HCT116 (cell line): Measurements from ENCODE around the gene CRACR2A. TPM values are rescaled to one million over a fixed set of nuclear protein-coding genes. Genes with fewer than 3 reads are reported as not detected.

Experiments
- ATAC-seq: fragments of 200-7000 bp; cut with Tn5 transposase; 2 replicates; pipeline ENCODE4 v1.9.1; 2020; ENCODE audit warnings: mild to moderate bottlenecking, moderate library complexity
- BruUV-seq: library from RNA; stranded (reverse); fragments of 400-500 nt; replicated peaks from 2 replicates; lab custom pipeline; 2021; lab: Mats Ljungman, UMichigan
- CTCF ChIA-PET: fragments of 300-600 bp; sonication (Branson Sonifier 250); formaldehyde crosslinking; loops from one replicate; lab custom pipeline; 2021; ENCODE audit warnings: antibody characterized with exemption; lab: Charles Lee
- POLR2A ChIA-PET: fragments of 300-600, 350-600 bp; sonication (Branson Sonifier 250); formaldehyde crosslinking; loops from one replicate; lab custom pipeline; 2021; ENCODE audit warnings: antibody characterized with exemption; lab: Charles Lee
- RAD21 ChIA-PET, 2 experiments: fragments of 300-600 bp; sonication (Branson Sonifier 250); formaldehyde crosslinking; loops; one replicate each; lab custom pipeline; 2023; ENCODE audit warnings: low total read pairs in 2 of 2; ENCODE audit not compliant: uncharacterized antibody in 2 of 2, unreplicated experiment in 2 of 2, low non-redundant PET in 1 of 2; lab: Charles Lee
- DNase-seq: peaks from one replicate; pipeline ENCODE4 v3.0.0-alpha.2; 2010; ENCODE audit warnings: low read depth, low spot score
- H2AFZ ChIP-seq: fragments of 200-600 bp; shearing (Covaris generic), sonication (generic); 2 replicates; pipeline ENCODE4 v1.6.1; 2017; ENCODE audit warnings: low read depth, mixed run types, mixed read lengths, antibody characterized with exemption, low read length; ENCODE audit not compliant: poor library complexity, severe bottlenecking
- H3K27ac ChIP-seq: 2 replicates; pipeline ENCODE4 v1.5.1; 2012; ENCODE audit warnings: low read depth, low read length
- H3K27me3 ChIP-seq: fragments of 200-600 bp; sonication (generic); 2 replicates; pipeline ENCODE4 v1.6.1; 2016; ENCODE audit warnings: mixed run types, low read length, mixed read lengths; ENCODE audit not compliant: insufficient read depth
- H3K36me3 ChIP-seq, 2 experiments: fragments of 200-500 bp in 1 of 2; fragments of 200-600 bp in 1 of 2; sonication (Bioruptor generic) in 1 of 2; sonication (generic) in 1 of 2; 2 replicates each; pipeline versions ENCODE4 v1.5.1 to v1.6.1; 2014 to 2016; ENCODE audit warnings: low read length in 2 of 2, inconsistent platforms in 1 of 2, mixed read lengths in 1 of 2, mixed run types in 1 of 2; ENCODE audit not compliant: insufficient read depth in 2 of 2, control insufficient read depth in 1 of 2
- H3K4me1 ChIP-seq, 2 experiments: fragments of 200-600 bp in 1 of 2; sonication (generic) in 1 of 2; 2 replicates each; pipeline versions ENCODE4 v1.5.1 to v1.6.1; 2012 to 2017; ENCODE audit warnings: low read length in 2 of 2, inconsistent platforms in 1 of 2, mild to moderate bottlenecking in 1 of 2, mixed read lengths in 1 of 2, mixed run types in 1 of 2, moderate library complexity in 1 of 2; ENCODE audit not compliant: insufficient read depth in 2 of 2, control insufficient read depth in 1 of 2
- H3K4me2 ChIP-seq: fragments of 200-600 bp; sonication (generic); 2 replicates; pipeline ENCODE4 v1.6.1; 2017; ENCODE audit warnings: mixed run types, low read length, mixed read lengths
- H3K4me3 ChIP-seq, 2 experiments: fragments of 200-600 bp in 1 of 2; sonication (generic) in 1 of 2; replicated peaks in 1 of 2; 2 replicates each; pipeline ENCODE4 v1.5.1; 2011 to 2016; ENCODE audit warnings: low read length in 2 of 2, control low read depth in 1 of 2, low read depth in 1 of 2, mild to moderate bottlenecking in 1 of 2, mixed read lengths in 1 of 2, mixed run types in 1 of 2
- H3K79me2 ChIP-seq: fragments of 200-600 bp; sonication (generic); 2 replicates; pipeline ENCODE4 v1.6.1; 2017; ENCODE audit warnings: mild to moderate bottlenecking, mixed run types, low read length, moderate library complexity, mixed read lengths; ENCODE audit not compliant: insufficient read depth
- H3K9ac ChIP-seq: fragments of 200-600 bp; sonication (generic); 2 replicates; pipeline ENCODE4 v1.6.1; 2016; ENCODE audit warnings: low read length, mixed read lengths
- H3K9me2 ChIP-seq: fragments of 200-600 bp; sonication (generic), shearing (Covaris generic); 2 replicates; pipeline ENCODE4 v1.6.1; 2017; ENCODE audit warnings: mixed run types, mild to moderate bottlenecking, moderate library complexity; ENCODE audit not compliant: insufficient read depth
- H3K9me3 ChIP-seq, 2 experiments: fragments of 200-500 bp in 1 of 2; fragments of 200-600 bp in 1 of 2; sonication (Bioruptor generic) in 1 of 2; sonication (generic) in 1 of 2; 2 replicates each; pipeline ENCODE4 v1.6.1; 2014 to 2017; ENCODE audit warnings: low read length in 2 of 2, mixed read lengths in 2 of 2, inconsistent platforms in 1 of 2, low read depth in 1 of 2, mild to moderate bottlenecking in 1 of 2, mixed run types in 1 of 2, moderate library complexity in 1 of 2; ENCODE audit not compliant: control insufficient read depth in 1 of 2, insufficient read depth in 1 of 2
- H4K20me1 ChIP-seq: fragments of 200-600 bp; sonication (generic), shearing (Covaris generic); 2 replicates; pipeline ENCODE4 v1.6.1; 2017; ENCODE audit warnings: mixed run types, mild to moderate bottlenecking, moderate library complexity; ENCODE audit not compliant: insufficient read depth
- EGR1 ChIP-seq: IDR thresholded peaks from 2 replicates; pipeline ENCODE4 v1.6.1; 2012; ENCODE audit warnings: low read depth
- ELF1 ChIP-seq: IDR thresholded peaks from 2 replicates; pipeline ENCODE4 v1.6.1; 2012; ENCODE audit warnings: low read depth, borderline replicate concordance
- POLR2A ChIP-seq: IDR thresholded peaks from 2 replicates; pipeline ENCODE4 v1.7.0; 2011; ENCODE audit warnings: borderline replicate concordance; ENCODE audit not compliant: insufficient read depth, insufficient read length; ENCODE audit errors: extremely low read depth
- POLR2AphosphoS5 ChIP-seq: IDR thresholded peaks from 2 replicates; pipeline ENCODE4 v1.6.1; 2011; ENCODE audit warnings: mild to moderate bottlenecking, low read depth, low read length, moderate library complexity
- SP1 ChIP-seq: IDR thresholded peaks from 2 replicates; pipeline ENCODE4 v1.6.1; 2012; ENCODE audit warnings: low read depth
- TCF7L2 ChIP-seq: IDR thresholded peaks from 2 replicates; pipeline ENCODE4 v1.7.0; 2011; ENCODE audit warnings: borderline replicate concordance, inconsistent platforms; ENCODE audit not compliant: insufficient read depth, insufficient read length; ENCODE audit errors: extremely low read depth
- YY1 ChIP-seq: IDR thresholded peaks from 2 replicates; pipeline ENCODE4 v1.6.1; 2011; ENCODE audit warnings: low read length, low read depth, moderate library complexity, mild to moderate bottlenecking; ENCODE audit not compliant: insufficient replicate concordance; ENCODE audit errors: extremely low read depth
- ZBTB33 ChIP-seq: IDR thresholded peaks from 2 replicates; pipeline ENCODE4 v1.6.1; 2011; ENCODE audit warnings: mild to moderate bottlenecking, low read length, moderate library complexity; ENCODE audit not compliant: insufficient replicate concordance; ENCODE audit errors: extremely low read depth
- ZFX ChIP-seq: fragments of 450-650 bp; IDR thresholded peaks from 2 replicates; pipeline ENCODE4 v1.6.1; 2017
- ZNF274 ChIP-seq: fragments of 200-500 bp; sonication (Bioruptor generic); IDR thresholded peaks from 2 replicates; pipeline ENCODE4 v1.6.1; 2014; ENCODE audit warnings: mild to moderate bottlenecking, low read depth, low read length, inconsistent platforms
- intact Hi-C: fragments of 100-400 bp; cut with micrococcal nuclease; formaldehyde crosslinking; loops from 2 replicates; pipeline ENCODE4 v1.10.0; 2022
- total RNA-seq: library from RNA; stranded (reverse); gene quantifications from one replicate; pipeline ENCODE4 v1.2.1, GENCODE V29; 2021; ENCODE audit not compliant: unreplicated experiment
- TF ChIP-seq, protein P1 (sequence below): IDR thresholded peaks from 2 replicates; pipeline ENCODE4 v1.6.1; 2012
- TF ChIP-seq, protein P2 (sequence below): IDR thresholded peaks from 2 replicates; pipeline ENCODE4 v1.6.1; 2012; ENCODE audit warnings: low read depth

Gene CRACR2A
- total RNA-seq, 1 experiment from 2014 or later = 18.4 TPM

DNA sequence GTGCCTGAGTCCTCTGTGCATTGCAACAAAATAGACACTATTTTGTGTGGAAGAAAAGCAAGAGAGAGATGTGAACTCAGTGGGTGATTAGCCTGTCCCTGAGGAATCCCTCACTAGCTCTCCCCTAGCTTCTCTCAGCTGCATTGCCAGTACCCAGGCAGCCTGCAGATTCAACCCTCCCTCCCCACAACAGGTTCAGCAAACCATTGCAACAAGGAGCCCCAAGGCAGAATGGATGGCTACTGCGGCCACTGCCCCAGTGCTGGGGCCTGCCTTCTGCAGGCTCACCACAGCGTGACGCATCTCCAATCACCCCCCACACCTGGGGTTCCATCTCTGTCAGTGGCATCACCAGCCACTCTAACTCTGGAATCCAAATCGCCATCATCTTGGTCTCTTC, 2.3 kb downstream of the CRACR2A start:
- ATAC-seq = no peak
- CTCF ChIA-PET = no interaction called here
- RAD21 ChIA-PET = no interaction called here

More for the DNA sequence above, 2.3 kb downstream of the CRACR2A start:
- Histone ChIP-seq H3K4me3 (no peak overlapping the region), H3K9ac (no peak overlapping the region), H3K36me3 (peaks cover 0 to 12% of the 10 kb centered on the region in 2 experiments; a peak in 2 of 4 replicates), H3K9me2 (no peaks in the 10 kb centered on the region), H3K79me2 (peaks cover 32% of the 10 kb centered on the region; the same call in 1 of the 2 replicates), H2AFZ (no peak overlapping the region), H3K9me3 (peaks cover 0 to 5% of the 10 kb centered on the region in 2 experiments; a peak in 1 of 4 replicates), H3K4me2 (no peak overlapping the region), H4K20me1 (no peaks in the 10 kb centered on the region), H3K4me1 (peaks cover 12 to 26% of the 10 kb centered on the region in 2 experiments; a peak in 3 of 4 replicates), H3K27me3 (no peaks in the 10 kb centered on the region), H3K27ac (no peak overlapping the region)
- intact Hi-C loops = no loop called here
- BruUV-seq = no TSS peak
- DNase-seq = no peak
- POLR2A ChIA-PET = no interaction called here
- no peak for TF ChIP-seq TCF7L2
- no peak for TF ChIP-seq ZFX
- TF ChIP-seq, protein P1, sequence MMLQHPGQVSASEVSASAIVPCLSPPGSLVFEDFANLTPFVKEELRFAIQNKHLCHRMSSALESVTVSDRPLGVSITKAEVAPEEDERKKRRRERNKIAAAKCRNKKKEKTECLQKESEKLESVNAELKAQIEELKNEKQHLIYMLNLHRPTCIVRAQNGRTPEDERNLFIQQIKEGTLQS = no peak
- TF ChIP-seq ZNF274 = no peak
- TF ChIP-seq ZBTB33 = no peak
- no peak for TF ChIP-seq EGR1
- TF ChIP-seq SP1 = no peak
- no peak for TF ChIP-seq POLR2AphosphoS5
- TF ChIP-seq ELF1 = no peak
- TF ChIP-seq, protein P2, sequence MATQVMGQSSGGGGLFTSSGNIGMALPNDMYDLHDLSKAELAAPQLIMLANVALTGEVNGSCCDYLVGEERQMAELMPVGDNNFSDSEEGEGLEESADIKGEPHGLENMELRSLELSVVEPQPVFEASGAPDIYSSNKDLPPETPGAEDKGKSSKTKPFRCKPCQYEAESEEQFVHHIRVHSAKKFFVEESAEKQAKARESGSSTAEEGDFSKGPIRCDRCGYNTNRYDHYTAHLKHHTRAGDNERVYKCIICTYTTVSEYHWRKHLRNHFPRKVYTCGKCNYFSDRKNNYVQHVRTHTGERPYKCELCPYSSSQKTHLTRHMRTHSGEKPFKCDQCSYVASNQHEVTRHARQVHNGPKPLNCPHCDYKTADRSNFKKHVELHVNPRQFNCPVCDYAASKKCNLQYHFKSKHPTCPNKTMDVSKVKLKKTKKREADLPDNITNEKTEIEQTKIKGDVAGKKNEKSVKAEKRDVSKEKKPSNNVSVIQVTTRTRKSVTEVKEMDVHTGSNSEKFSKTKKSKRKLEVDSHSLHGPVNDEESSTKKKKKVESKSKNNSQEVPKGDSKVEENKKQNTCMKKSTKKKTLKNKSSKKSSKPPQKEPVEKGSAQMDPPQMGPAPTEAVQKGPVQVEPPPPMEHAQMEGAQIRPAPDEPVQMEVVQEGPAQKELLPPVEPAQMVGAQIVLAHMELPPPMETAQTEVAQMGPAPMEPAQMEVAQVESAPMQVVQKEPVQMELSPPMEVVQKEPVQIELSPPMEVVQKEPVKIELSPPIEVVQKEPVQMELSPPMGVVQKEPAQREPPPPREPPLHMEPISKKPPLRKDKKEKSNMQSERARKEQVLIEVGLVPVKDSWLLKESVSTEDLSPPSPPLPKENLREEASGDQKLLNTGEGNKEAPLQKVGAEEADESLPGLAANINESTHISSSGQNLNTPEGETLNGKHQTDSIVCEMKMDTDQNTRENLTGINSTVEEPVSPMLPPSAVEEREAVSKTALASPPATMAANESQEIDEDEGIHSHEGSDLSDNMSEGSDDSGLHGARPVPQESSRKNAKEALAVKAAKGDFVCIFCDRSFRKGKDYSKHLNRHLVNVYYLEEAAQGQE = no peak
- TF ChIP-seq YY1 = no peak
- no peak for TF ChIP-seq POLR2A
